GM12878 (cell line): ENCODE data around the gene NFKB2. TPM values are rescaled to one million over a fixed set of nuclear protein-coding genes. Genes with fewer than 3 reads are reported as not detected.

Experiments used
- ATAC-seq: fragments of 200-7000 bp; cut with Tn5 transposase; 3 replicates; pipeline ENCODE4 v1.9.1; 2020; ENCODE audit warnings: mild to moderate bottlenecking, moderate library complexity
- Bru-seq: library from RNA; stranded (reverse); fragments of 400-500 nt; gene quantifications from one replicate; lab custom pipeline; 2021; lab: Mats Ljungman, UMichigan
- BruChase-seq, 2 experiments: library from RNA; stranded (reverse); fragments of 400-500 nt; gene quantifications; one replicate each; lab custom pipeline; 2021; lab: Mats Ljungman, UMichigan
- BruUV-seq: library from RNA; stranded (reverse); fragments of 400-500 nt; replicated peaks from 2 replicates; lab custom pipeline; 2021; lab: Mats Ljungman, UMichigan
- CTCF ChIA-PET: fragments of 300-600 bp; sonication (Branson Sonifier 250); formaldehyde crosslinking; extraction: SDS; loops from one replicate; lab custom pipeline; 2021; ENCODE audit warnings: inconsistent platforms; lab: Yijun Ruan, JAX
- POLR2A ChIA-PET: fragments of 350-600 bp; formaldehyde crosslinking; extraction: SDS; loops from one replicate; lab custom pipeline; 2021; ENCODE audit warnings: inconsistent platforms; lab: Charles Lee
- RAD21 ChIA-PET: fragments of 300-600 bp; sonication (Branson Sonifier 250); formaldehyde crosslinking; loops from one replicate; lab custom pipeline; 2023; ENCODE audit warnings: antibody characterized with exemption; ENCODE audit not compliant: unreplicated experiment; lab: Charles Lee
- SMC1A ChIA-PET: fragments of 300-600 bp; sonication (Branson Sonifier 250); formaldehyde crosslinking; loops from one replicate; lab custom pipeline; 2023; ENCODE audit not compliant: unreplicated experiment, uncharacterized antibody; lab: Charles Lee
- DNase-seq: peaks from one replicate; pipeline ENCODE4 v3.0.0-alpha.2; 2011; ENCODE audit warnings: low read depth, low spot score
- FAIRE-seq: peaks from 3 replicates; lab custom pipeline; 2011; peaks lifted over from hg19 to GRCh38; lab: Jason Lieb, UNC
- H2AFZ ChIP-seq: 2 replicates; pipeline ENCODE4 v1.6.0; 2011; ENCODE audit warnings: low read depth, low read length, control low read depth; ENCODE audit not compliant: control insufficient read depth
- H3K27ac ChIP-seq: 2 replicates; pipeline ENCODE4 v1.5.1; 2011; ENCODE audit warnings: control low read depth; ENCODE audit not compliant: control insufficient read depth, insufficient read depth
- H3K27me3 ChIP-seq, 2 experiments: replicated peaks in 1 of 2; 2 replicates each; pipeline versions ENCODE4 v1.6.0 to v1.6.1; 2011; ENCODE audit warnings: low read length in 1 of 2; ENCODE audit not compliant: control insufficient read depth in 2 of 2, insufficient read depth in 2 of 2
- H3K36me3 ChIP-seq, 2 experiments: 2 replicates each; pipeline ENCODE4 v1.5.1; 2011; ENCODE audit warnings: low read length in 1 of 2; ENCODE audit not compliant: control insufficient read depth in 2 of 2, insufficient read depth in 2 of 2
- H3K4me1 ChIP-seq: 2 replicates; pipeline ENCODE4 v1.6.1; 2011; ENCODE audit warnings: mild to moderate bottlenecking, low read length, moderate library complexity, mixed read lengths; ENCODE audit not compliant: control insufficient read depth, insufficient read depth
- H3K4me2 ChIP-seq: 2 replicates; pipeline ENCODE4 v1.6.0; 2011; ENCODE audit warnings: control low read depth; ENCODE audit not compliant: control insufficient read depth, insufficient read depth
- H3K4me3 ChIP-seq: fragments of 200-600 bp; sonication (generic); 2 replicates; pipeline ENCODE4 v1.5.1; 2016
- H3K79me2 ChIP-seq: 2 replicates; pipeline ENCODE4 v1.6.0; 2011; ENCODE audit warnings: low read length; ENCODE audit not compliant: control insufficient read depth, insufficient read depth
- H3K9ac ChIP-seq: 2 replicates; pipeline ENCODE4 v1.8.0; 2011; ENCODE audit warnings: low read length, control low read depth, mixed read lengths; ENCODE audit not compliant: control insufficient read depth, insufficient read depth
- H3K9me3 ChIP-seq: replicated peaks from 3 replicates; pipeline ENCODE4 v1.5.1; 2011; ENCODE audit warnings: mild to moderate bottlenecking, low read length; ENCODE audit not compliant: control insufficient read depth, insufficient read depth
- H4K20me1 ChIP-seq: 2 replicates; pipeline ENCODE4 v1.6.0; 2011; ENCODE audit not compliant: control insufficient read depth, insufficient read depth
- ASH2L ChIP-seq: fragments of 300-600, 200-600 bp; sonication (generic); IDR thresholded peaks from 2 replicates; pipeline ENCODE4 v1.6.1; 2017; ENCODE audit warnings: low read depth, mild to moderate bottlenecking, borderline replicate concordance
- CBX3 ChIP-seq: fragments of 200-600 bp; sonication (generic); IDR thresholded peaks from 2 replicates; pipeline ENCODE4 v1.6.1; 2016; ENCODE audit warnings: low read depth, borderline replicate concordance
- KLF5 ChIP-seq: fragments of 450-650 bp; IDR thresholded peaks from 2 replicates; pipeline ENCODE4 v1.6.1; 2014; ENCODE audit warnings: mild to moderate bottlenecking; ENCODE audit not compliant: partially characterized antibody
- MEF2B ChIP-seq: fragments of 450-650 bp; IDR thresholded peaks from 2 replicates; pipeline ENCODE4 v1.6.1; 2018; ENCODE audit warnings: mild to moderate bottlenecking, moderate library complexity; ENCODE audit not compliant: partially characterized antibody, poor library complexity, severe bottlenecking
- MYB ChIP-seq: fragments of 150-350 bp; IDR thresholded peaks from 2 replicates; pipeline ENCODE4 v1.6.1; 2014; ENCODE audit warnings: mild to moderate bottlenecking, low read depth, low read length, borderline replicate concordance
- POLR2AphosphoS2 ChIP-seq: IDR thresholded peaks from 2 replicates; pipeline ENCODE4 v1.6.1; 2011; ENCODE audit warnings: low read depth, mild to moderate bottlenecking, low read length, improper control_type of control experiment, moderate library complexity
- YY1 ChIP-seq: IDR thresholded peaks from 2 replicates; pipeline ENCODE4 v1.6.1; 2011; ENCODE audit warnings: low read depth, mild to moderate bottlenecking, low read length
- WGBS: methylation state at CpG from one replicate; pipeline ENCODE4 v1.1.6; 2016; ENCODE audit warnings: low lambda C conversion rate; ENCODE audit not compliant: insufficient replicate concordance, insufficient coverage; ENCODE audit errors: missing lambda C conversion rate; 5-methylcytosine and 5-hydroxymethylcytosine counted together
- in situ Hi-C: fragments of 300-500 bp; cut with MboI; formaldehyde crosslinking; loops from 9 replicates; pipeline ENCODE4 v1.14.3; 2018; ENCODE audit warnings: mixed read lengths
- intact Hi-C: fragments of 100-400 bp; cut with micrococcal nuclease; formaldehyde crosslinking; loops from one replicate; pipeline ENCODE4 v1.14.2; 2022; ENCODE audit not compliant: unreplicated experiment
- long read RNA-seq, 2 experiments: library from polyadenylated mRNA; unstranded; transcript quantifications; one replicate each; pipeline ENCODE4 v2.0.0, GENCODE V29; 2019 to 2020
- polyA minus RNA-seq, 3 experiments: library from RNA; depleted of rRNA, polyadenylated mRNA; stranded (reverse); fragments of >200 nt; gene quantifications; 2 replicates each; pipeline ENCODE4 v1.2.3, GENCODE V29; 2011
- polyA plus RNA-seq, 11 experiments: library from polyadenylated mRNA; depleted of rRNA in 4 of 11; unstranded in 6 of 11; stranded (reverse) in 5 of 11; fragments of >200 nt; fragmentation: Nextera tagmentation in 4 of 11; fragmentation: Illumina TruSeq in 1 of 11; extraction: Ambion mirVana in 4 of 11; extraction: Trizol in 1 of 11; gene quantifications; 1 replicate in 1 of 11; 2 replicates in 10 of 11; pipeline versions ENCODE4 v1.2.1 to v1.2.3, GENCODE V29; 2011 to 2016; ENCODE audit warnings: inconsistent platforms in 2 of 11, missing spikeins in 2 of 11, low read depth in 1 of 11
- total RNA-seq, 4 experiments: library from RNA; depleted of rRNA in 3 of 4; stranded (reverse); fragments of >200 nt in 3 of 4; fragmentation: Illumina TruSeq in 1 of 4; extraction: Trizol in 1 of 4; gene quantifications; 2 replicates each; pipeline versions ENCODE4 v1.2.1 to v1.2.3, GENCODE V29; 2013 to 2021
- TF ChIP-seq, protein P1 (sequence below): IDR thresholded peaks from 2 replicates; pipeline ENCODE4 v1.6.1; 2012; ENCODE audit warnings: mild to moderate bottlenecking, low read depth, low read length
- TF ChIP-seq, protein P2 (sequence below): fragments of 450-650 bp; formaldehyde crosslinking; IDR thresholded peaks from 2 replicates; pipeline ENCODE4 v1.4.0; 2022; ENCODE audit warnings: mild to moderate bottlenecking, moderate library complexity

The NFKB2 gene
- 150 and 171 TPM in 2 replicates for total RNA-seq (2013; cell fraction: nucleolus; rRNA removed)
- total RNA-seq (2014; rRNA removed): 108 and 111 TPM in 2 replicates
- total RNA-seq (2014; rRNA removed; fragmentation: Illumina TruSeq; extraction: Trizol): 42.4 and 43.7 TPM in 2 replicates
- 144 and 145 TPM in 2 replicates for total RNA-seq (2021)
- 33.4 TPM for polyA plus RNA-seq (2011; ENCODE audit: low read depth)
- 62.4 and 113 TPM in 2 replicates for polyA plus RNA-seq (2011; rRNA removed)
- 110 and 124 TPM in 2 replicates for polyA plus RNA-seq (2011; cell fraction: cytosol; rRNA removed)
- 571 and 613 TPM in 2 replicates for polyA plus RNA-seq (2011; cell fraction: nucleus; rRNA removed)
- 106 and 129 TPM in 2 replicates for polyA plus RNA-seq (2012)
- 49.9 and 56.4 TPM in 2 replicates for polyA plus RNA-seq (2014; fragmentation: Illumina TruSeq; extraction: Trizol)
- polyA plus RNA-seq (2014; fragmentation: Nextera tagmentation; extraction: Ambion mirVana): 1 to 10 TPM in 1 of 2 experiments, under 1 TPM in 1; 0.56 to 1.3 TPM
- 109 and 119 TPM in 2 replicates for polyA plus RNA-seq (2014; rRNA removed)
- 10 to 100 TPM; 31.4 to 32.0 TPM for polyA plus RNA-seq (2016; fragmentation: Nextera tagmentation; extraction: Ambion mirVana)
- 60.3 and 69.0 TPM in 2 replicates for polyA minus RNA-seq (2011; rRNA and poly(A)+ RNA removed)
- 39.0 and 44.4 TPM in 2 replicates for polyA minus RNA-seq (2011; cell fraction: cytosol; rRNA and poly(A)+ RNA removed)
- 74.0 and 110 TPM in 2 replicates for polyA minus RNA-seq (2011; cell fraction: nucleus; rRNA and poly(A)+ RNA removed)
- Bru-seq, nascent RNA: percentile 97 among the genes with signal in this experiment
- BruChase-seq, experiment 1, labeled RNA remaining after a 6-hour chase: percentile 99 among the genes with signal in this experiment
- BruChase-seq, experiment 2, labeled RNA remaining after a 2-hour chase: percentile 98 among the genes with signal in this experiment
- long read RNA-seq, experiment 1, transcript NFKB2-204 (23 exons, 3,416 nt): major isoform, 5 of 18 reads
- long read RNA-seq, experiment 1, partial matches to known transcripts: 7 of 18 reads
- long read RNA-seq, experiment 1, other reads (novel, unspliced or antisense): 6 of 18 reads
- long read RNA-seq, experiment 2: 0 reads

DNA sequence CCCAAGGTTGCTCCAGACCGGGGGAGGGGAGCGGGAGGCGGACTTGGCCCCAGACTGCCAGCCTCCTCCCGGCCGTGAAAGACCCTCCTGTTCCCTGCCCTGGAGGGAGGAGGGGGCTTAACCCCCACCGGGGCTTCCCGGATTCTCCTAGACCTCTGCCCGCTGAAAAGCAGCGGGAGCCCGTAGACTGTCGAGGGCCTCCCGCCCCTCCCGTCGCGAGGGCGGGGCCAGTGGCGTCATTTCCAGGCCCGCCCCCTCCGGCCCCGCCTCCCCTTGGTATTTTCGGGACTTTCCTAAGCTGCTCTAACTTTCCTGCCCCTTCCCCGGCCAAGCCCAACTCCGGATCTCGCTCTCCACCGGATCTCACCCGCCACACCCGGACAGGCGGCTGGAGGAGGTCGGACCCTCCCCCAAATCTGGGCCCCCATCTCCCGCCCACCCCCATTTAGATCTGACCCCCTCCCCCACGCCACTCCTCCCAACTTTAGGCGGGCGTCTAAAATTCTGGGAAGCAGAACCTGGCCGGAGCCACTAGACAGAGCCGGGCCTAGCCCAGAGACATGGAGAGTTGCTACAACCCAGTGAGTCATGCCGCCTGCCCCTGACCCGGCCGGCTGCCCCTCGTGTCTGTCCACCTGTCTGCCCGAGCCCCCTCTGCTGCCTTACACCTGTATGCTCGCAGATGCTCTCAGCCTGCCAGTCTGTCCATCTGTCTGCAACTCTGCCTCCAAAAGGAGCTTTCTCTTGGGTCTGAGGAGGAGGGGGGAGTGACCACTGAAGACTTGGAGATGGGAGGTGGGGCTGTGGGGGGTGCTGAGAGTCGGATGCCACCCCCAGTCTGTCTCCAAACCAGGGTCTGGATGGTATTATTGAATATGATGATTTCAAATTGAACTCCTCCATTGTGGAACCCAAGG is at the start of gene NFKB2:
NFKB2 (plus strand) TSS at position 306 of the 917 bp plus-strand sequence; CDS start at position 561, 255 bp downstream.
- no TSS peak for BruUV-seq
- FAIRE-seq: peak; percentile 47
- in situ Hi-C loops: no loop called here
- TF ChIP-seq MEF2B: peak; percentile 46
- TF ChIP-seq, protein P1, sequence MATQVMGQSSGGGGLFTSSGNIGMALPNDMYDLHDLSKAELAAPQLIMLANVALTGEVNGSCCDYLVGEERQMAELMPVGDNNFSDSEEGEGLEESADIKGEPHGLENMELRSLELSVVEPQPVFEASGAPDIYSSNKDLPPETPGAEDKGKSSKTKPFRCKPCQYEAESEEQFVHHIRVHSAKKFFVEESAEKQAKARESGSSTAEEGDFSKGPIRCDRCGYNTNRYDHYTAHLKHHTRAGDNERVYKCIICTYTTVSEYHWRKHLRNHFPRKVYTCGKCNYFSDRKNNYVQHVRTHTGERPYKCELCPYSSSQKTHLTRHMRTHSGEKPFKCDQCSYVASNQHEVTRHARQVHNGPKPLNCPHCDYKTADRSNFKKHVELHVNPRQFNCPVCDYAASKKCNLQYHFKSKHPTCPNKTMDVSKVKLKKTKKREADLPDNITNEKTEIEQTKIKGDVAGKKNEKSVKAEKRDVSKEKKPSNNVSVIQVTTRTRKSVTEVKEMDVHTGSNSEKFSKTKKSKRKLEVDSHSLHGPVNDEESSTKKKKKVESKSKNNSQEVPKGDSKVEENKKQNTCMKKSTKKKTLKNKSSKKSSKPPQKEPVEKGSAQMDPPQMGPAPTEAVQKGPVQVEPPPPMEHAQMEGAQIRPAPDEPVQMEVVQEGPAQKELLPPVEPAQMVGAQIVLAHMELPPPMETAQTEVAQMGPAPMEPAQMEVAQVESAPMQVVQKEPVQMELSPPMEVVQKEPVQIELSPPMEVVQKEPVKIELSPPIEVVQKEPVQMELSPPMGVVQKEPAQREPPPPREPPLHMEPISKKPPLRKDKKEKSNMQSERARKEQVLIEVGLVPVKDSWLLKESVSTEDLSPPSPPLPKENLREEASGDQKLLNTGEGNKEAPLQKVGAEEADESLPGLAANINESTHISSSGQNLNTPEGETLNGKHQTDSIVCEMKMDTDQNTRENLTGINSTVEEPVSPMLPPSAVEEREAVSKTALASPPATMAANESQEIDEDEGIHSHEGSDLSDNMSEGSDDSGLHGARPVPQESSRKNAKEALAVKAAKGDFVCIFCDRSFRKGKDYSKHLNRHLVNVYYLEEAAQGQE: no peak
- TF ChIP-seq KLF5: no peak
- no peak for TF ChIP-seq YY1
- no peak for TF ChIP-seq ASH2L
- TF ChIP-seq, protein P2, sequence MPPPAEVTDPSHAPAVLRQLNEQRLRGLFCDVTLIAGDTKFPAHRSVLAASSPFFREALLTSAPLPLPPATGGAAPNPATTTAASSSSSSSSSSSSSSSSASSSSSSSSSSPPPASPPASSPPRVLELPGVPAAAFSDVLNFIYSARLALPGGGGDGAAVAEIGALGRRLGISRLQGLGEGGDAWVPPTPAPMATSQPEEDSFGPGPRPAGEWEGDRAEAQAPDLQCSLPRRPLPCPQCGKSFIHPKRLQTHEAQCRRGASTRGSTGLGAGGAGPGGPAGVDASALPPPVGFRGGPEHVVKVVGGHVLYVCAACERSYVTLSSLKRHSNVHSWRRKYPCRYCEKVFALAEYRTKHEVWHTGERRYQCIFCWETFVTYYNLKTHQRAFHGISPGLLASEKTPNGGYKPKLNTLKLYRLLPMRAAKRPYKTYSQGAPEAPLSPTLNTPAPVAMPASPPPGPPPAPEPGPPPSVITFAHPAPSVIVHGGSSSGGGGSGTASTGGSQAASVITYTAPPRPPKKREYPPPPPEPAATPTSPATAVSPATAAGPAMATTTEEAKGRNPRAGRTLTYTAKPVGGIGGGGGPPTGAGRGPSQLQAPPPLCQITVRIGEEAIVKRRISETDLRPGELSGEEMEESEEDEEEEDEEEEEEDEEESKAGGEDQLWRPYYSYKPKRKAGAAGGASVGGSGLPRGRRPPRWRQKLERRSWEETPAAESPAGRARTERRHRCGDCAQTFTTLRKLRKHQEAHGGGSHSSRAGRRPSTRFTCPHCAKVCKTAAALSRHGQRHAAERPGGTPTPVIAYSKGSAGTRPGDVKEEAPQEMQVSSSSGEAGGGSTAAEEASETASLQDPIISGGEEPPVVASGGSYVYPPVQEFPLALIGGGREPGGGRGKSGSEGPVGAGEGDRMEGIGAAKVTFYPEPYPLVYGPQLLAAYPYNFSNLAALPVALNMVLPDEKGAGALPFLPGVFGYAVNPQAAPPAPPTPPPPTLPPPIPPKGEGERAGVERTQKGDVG (CRISPR knock-in tag): no peak
- no peak for TF ChIP-seq MYB
- no peak for TF ChIP-seq CBX3
- TF ChIP-seq POLR2AphosphoS2: no peak

More for the DNA sequence above, at the start of gene NFKB2:
- DNase-seq (peak; percentile 62), ATAC-seq (peak; percentile 40)
- H3K4me1 ChIP-seq: peaks cover 25% of the 10 kb centered on the region
- peaks cover 9 to 25% of the 10 kb centered on the region in 2 experiments for H3K36me3 ChIP-seq
- H2AFZ ChIP-seq: peak within 1 kb of the TSS; percentile 62
- peak within 1 kb of the TSS; percentile 99 for H3K9ac ChIP-seq
- ChIA-PET SMC1A (interaction anchor here (0.6 to 3.8 kb wide), 4 partner anchors 26 to 123 kb away, joined by 3 to 23 read pairs (median 7); partner anchors contain the start of genes CUEDC2 and FBXL15), CTCF (interaction anchor here (0.7 to 12.1 kb wide), 9 partner anchors 8 to 246 kb away, joined by 3 to 90 read pairs (median 6); partner anchors contain the start of genes CUEDC2 and FBXL15), POLR2A (interaction anchor here (0.6 to 6.1 kb wide), 18 partner anchors 10 to 1141 kb away, joined by 3 to 44 read pairs (median 4); partner anchors contain the start of genes ARL3, C10orf95, CUEDC2 and FBXL15), RAD21 (interaction anchor here (0.7 to 5.8 kb wide), 9 partner anchors 11 to 188 kb away, joined by 3 to 33 read pairs (median 3); partner anchors contain the start of genes C10orf95, CUEDC2 and GBF1)
- H3K4me2 ChIP-seq: peak within 1 kb of the TSS; percentile 96
- peak within 1 kb of the TSS; percentile 93 for H3K27ac ChIP-seq
- H3K27me3 ChIP-seq: no peaks in the 10 kb centered on the region
- peaks cover 57% of the 10 kb centered on the region for H3K79me2 ChIP-seq
- no peaks in the 10 kb centered on the region; the same call in 2 of the 3 replicates for H3K9me3 ChIP-seq
- intact Hi-C loops: loop anchor here (10.0 kb wide), 1 partner anchor 249 kb away; the partner anchor contains the start of gene TRIM8
- H4K20me1 ChIP-seq: no peaks in the 10 kb centered on the region
- H3K4me3 ChIP-seq: peak within 1 kb of the TSS; percentile 100
- 2% methylated on average over 40 of the region's 42 CpGs for WGBS
